ENCODE data around the gene OTUD1. TPM values are rescaled to one million over a fixed set of nuclear protein-coding genes. Genes with fewer than 3 reads are reported as not detected.

OTUD1 gene
- total RNA-seq, 1 experiment from 2014 or later, result 10.4 TPM

DNA sequence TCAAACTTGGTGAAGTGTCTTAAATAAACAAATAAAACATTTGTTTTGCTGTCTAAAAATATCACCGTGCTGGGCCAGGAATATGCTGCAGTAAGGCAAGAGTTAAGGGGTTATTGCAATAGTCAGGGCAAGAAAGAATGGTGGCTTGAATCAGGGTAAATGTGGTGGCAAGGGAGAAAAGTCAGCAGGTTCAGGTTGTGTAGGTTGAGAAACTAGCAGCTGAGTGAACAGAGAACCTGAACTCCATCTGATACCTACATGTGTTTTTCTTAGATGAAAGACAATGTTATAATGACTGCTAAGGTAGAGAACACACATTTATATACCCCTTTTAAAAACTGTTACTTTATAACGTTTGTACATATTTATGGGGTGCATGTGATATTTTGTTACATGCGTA lies 28.7 kb downstream of the OTUD1 start:
- Histone ChIP-seq H3K9me3 (replicated peaks) (no peaks in the 10 kb centered on the region), H3K27ac (no peak overlapping the region), H3K4me1 (peaks cover 8% of the 10 kb centered on the region; the same call in 1 of the 2 replicates), H3K36me3 (no peaks in the 10 kb centered on the region), H3K4me3 (no peak overlapping the region), H3K27me3 (no peaks in the 10 kb centered on the region)
- DNase-seq, result no peak

DNA sequence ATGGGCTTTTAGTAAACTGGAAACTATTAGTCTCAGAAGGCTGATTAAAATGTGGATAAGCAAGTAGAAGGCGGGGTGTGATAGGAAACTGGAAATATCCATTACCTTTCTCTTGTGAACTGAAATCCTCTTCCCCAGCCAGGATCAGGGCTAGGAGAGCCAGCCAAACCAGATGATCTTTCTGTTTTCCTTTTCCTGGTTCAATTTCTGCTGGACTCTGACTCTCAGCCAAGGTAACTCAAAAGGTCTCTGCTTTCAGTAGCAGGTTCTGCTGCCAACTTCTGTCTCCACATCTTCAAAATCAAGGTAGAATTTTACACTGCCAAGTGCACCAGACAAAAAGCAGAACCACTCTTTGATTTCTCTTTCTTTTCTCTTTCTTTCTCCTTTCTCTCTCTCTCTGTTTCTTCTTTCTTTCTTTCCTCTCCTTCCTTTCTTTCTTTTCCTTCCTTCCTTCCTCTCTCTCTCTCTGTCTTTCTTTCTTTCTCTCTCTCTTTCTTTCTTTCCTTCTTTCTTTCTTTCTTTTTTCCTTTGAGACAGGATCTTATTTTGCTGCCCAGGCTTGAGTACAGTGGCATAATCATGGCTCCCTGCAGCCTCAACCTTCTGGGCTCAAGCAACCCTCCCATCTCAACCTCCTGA lies 30.8 kb downstream of the OTUD1 start:
- no peaks in the 10 kb centered on the region for H3K9me3 ChIP-seq (replicated peaks)
- H3K4me1 ChIP-seq, result peaks cover 8% of the 10 kb centered on the region; the same call in 1 of the 2 replicates
- no peaks in the 10 kb centered on the region for H3K36me3 ChIP-seq
- H3K27ac ChIP-seq, result no peak overlapping the region
- H3K27me3 ChIP-seq, result no peaks in the 10 kb centered on the region
- DNase-seq, result no peak
- H3K4me3 ChIP-seq, result no peak overlapping the region

GRCh38 chr10:23472181-23472580 lies 33.3 kb downstream of the OTUD1 start:
- Histone ChIP-seq H3K36me3 (no peaks in the 10 kb centered on the region), H3K4me1 (peaks cover 8% of the 10 kb centered on the region; the same call in 1 of the 2 replicates), H3K9me3 (replicated peaks) (no peaks in the 10 kb centered on the region), H3K4me3 (no peak overlapping the region), H3K27me3 (no peaks in the 10 kb centered on the region), H3K27ac (no peak overlapping the region)
- DNase-seq, result peak in 1 of 2 experiments; percentile 56

GRCh38 chr10:23474081-23474480 lies 35.2 kb downstream of the OTUD1 start:
- H3K27me3 ChIP-seq, result no peaks in the 10 kb centered on the region
- no peak overlapping the region for H3K27ac ChIP-seq
- H3K36me3 ChIP-seq, result no peaks in the 10 kb centered on the region
- H3K9me3 ChIP-seq (replicated peaks), result no peaks in the 10 kb centered on the region
- peaks cover 8% of the 10 kb centered on the region; the same call in 1 of the 2 replicates for H3K4me1 ChIP-seq
- H3K4me3 ChIP-seq, result no peak overlapping the region
- no peak for DNase-seq

GRCh38 chr10:23474626-23475025 lies 35.8 kb downstream of the OTUD1 start:
- Histone ChIP-seq H3K4me3 (no peak overlapping the region), H3K27ac (no peak overlapping the region), H3K27me3 (peaks cover 2% of the 10 kb centered on the region; the same call in 1 of the 2 replicates), H3K4me1 (peaks cover 8% of the 10 kb centered on the region; the same call in 1 of the 2 replicates), H3K9me3 (replicated peaks) (no peaks in the 10 kb centered on the region), H3K36me3 (no peaks in the 10 kb centered on the region)
- DNase-seq, result no peak

DNA sequence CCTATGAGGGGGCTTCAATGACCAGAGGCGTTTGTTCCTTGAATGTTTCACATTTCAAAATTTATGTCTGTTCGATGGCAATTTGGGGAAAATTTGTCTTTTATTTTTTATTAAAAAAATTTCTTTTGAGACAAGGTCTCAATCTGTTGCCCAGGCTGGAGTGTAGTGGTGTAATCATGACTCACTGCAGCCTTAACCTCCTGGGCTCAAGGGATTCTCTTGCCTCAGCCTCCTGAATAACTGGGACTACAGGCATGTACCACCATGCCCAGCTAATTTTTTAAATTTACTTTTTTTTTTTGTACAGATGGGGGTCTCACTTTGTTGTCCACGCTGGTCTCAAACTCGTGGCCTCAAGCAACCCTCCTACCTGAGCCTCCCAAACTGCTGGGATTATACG lies 39.7 kb downstream of the OTUD1 start:
- H3K4me3 ChIP-seq, result no peak overlapping the region
- no peaks in the 10 kb centered on the region for H3K36me3 ChIP-seq
- no peak overlapping the region for H3K27ac ChIP-seq
- no peaks in the 10 kb centered on the region for H3K4me1 ChIP-seq
- no peaks in the 10 kb centered on the region for H3K9me3 ChIP-seq (replicated peaks)
- H3K27me3 ChIP-seq, result peaks cover 4% of the 10 kb centered on the region; the same call in 1 of the 2 replicates
- DNase-seq, result no peak

GRCh38 chr10:23479798-23480473 lies 41.1 kb downstream of the OTUD1 start:
- DNase-seq, result no peak
- Histone ChIP-seq H3K27me3 (peaks cover 8% of the 10 kb centered on the region; the same call in 1 of the 2 replicates), H3K4me1 (no peaks in the 10 kb centered on the region), H3K36me3 (no peaks in the 10 kb centered on the region), H3K9me3 (replicated peaks) (no peaks in the 10 kb centered on the region), H3K27ac (no peak overlapping the region), H3K4me3 (no peak overlapping the region)

GRCh38 chr10:23481363-23481961 lies 42.6 kb downstream of the OTUD1 start:
- H3K27me3 ChIP-seq, result peaks cover 10% of the 10 kb centered on the region; the same call in 1 of the 2 replicates
- DNase-seq, result no peak
- no peaks in the 10 kb centered on the region for H3K36me3 ChIP-seq
- H3K4me1 ChIP-seq, result no peaks in the 10 kb centered on the region
- H3K4me3 ChIP-seq, result no peak overlapping the region
- no peaks in the 10 kb centered on the region for H3K9me3 ChIP-seq (replicated peaks)
- no peak overlapping the region for H3K27ac ChIP-seq

GRCh38 chr10:23490115-23490514 lies 51.2 kb downstream of the OTUD1 start:
- H3K27me3 ChIP-seq, result peaks cover under 1% of the 10 kb centered on the region; the same call in 1 of the 2 replicates
- no peaks in the 10 kb centered on the region for H3K9me3 ChIP-seq (replicated peaks)
- no peak overlapping the region for H3K4me3 ChIP-seq
- no peak overlapping the region for H3K27ac ChIP-seq
- DNase-seq, result no peak
- H3K4me1 ChIP-seq, result no peaks in the 10 kb centered on the region
- H3K36me3 ChIP-seq, result no peaks in the 10 kb centered on the region

Other genes with a start within 250 kb of the OTUD1 start
- gene PTF1A, start 246.8 kb upstream of the OTUD1 start, total RNA-seq (2014; rRNA removed; shearing (Covaris generic)), result not detected in 2 replicates
- gene C10orf67, start 94.3 kb upstream of the OTUD1 start, total RNA-seq (2014; rRNA removed; shearing (Covaris generic)), result 0.15 and 0.16 TPM in 2 replicates